ENCODE data around the gene SIPA1. TPM values are rescaled to one million over a fixed set of nuclear protein-coding genes. Genes with fewer than 3 reads are reported as not detected.

Gene SIPA1
- total RNA-seq, 1 experiment from 2014 or later = 105 TPM

DNA sequence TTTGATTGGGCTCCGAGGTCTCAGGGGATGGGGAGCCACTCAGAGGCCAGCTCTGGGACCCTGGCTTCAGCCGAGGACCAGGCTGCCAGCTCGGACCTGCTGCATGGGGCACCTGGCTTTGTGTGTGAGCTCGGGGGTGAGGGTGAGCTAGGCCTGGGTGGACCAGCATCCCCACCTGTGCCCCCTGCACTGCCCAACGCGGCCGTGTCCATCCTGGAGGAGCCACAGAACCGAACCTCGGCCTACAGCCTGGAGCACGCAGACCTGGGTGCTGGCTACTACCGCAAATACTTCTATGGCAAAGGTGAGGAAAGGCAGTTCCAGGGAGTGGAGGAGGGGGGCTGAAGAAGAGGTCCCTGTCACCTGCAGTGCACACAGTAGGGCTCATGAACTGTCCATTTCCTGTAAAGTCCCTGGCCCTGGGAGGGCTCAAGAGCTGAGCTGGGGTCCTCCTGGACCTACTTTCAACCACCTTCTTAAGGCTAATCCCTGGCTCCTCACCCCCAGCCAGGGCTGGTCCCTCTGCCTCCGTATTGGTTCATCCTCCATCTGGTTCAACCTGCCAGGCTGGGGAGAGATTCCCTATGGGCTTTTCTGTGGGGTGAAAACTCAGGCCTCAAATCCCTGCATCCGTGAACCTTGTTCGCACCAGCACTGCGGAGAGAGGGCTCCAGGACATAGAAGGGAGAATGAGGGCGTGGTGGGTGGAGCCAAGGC is 3.6 kb downstream of the SIPA1 start:
- H3K9me3 ChIP-seq (ENCODE audit: control insufficient read depth in 1 of 2, insufficient read depth in 1 of 2, low read depth in 1 of 2, low read length in 2 of 2) = no peaks in the 10 kb centered on the region
- no peak overlapping the region for H3K4me3 ChIP-seq (replicated peaks in 1 of 2; ENCODE audit: low read depth in 1 of 2, low read length in 2 of 2)
- ChIA-PET CTCF (no interaction called here), POLR2A (no interaction called here), RAD21 (ENCODE audit: low non-redundant PET in 1 of 2, low total read pairs in 2 of 2, uncharacterized antibody in 2 of 2, unreplicated experiment in 2 of 2) (no interaction called here)
- no peak overlapping the region for H3K9ac ChIP-seq (ENCODE audit: low read length)
- no peak overlapping the region; the same call in 1 of the 2 replicates for H3K27ac ChIP-seq (ENCODE audit: low read depth, low read length)
- no peaks in the 10 kb centered on the region for H3K27me3 ChIP-seq (ENCODE audit: insufficient read depth, low read length)
- ATAC-seq = no peak
- DNase-seq (ENCODE audit: low read depth, low spot score) = no peak
- peaks cover 13% of the 10 kb centered on the region; the same call in 1 of the 2 replicates for H3K79me2 ChIP-seq (ENCODE audit: insufficient read depth, low read length)
- peaks cover 37 to 70% of the 10 kb centered on the region in 2 experiments for H3K4me1 ChIP-seq (ENCODE audit: control insufficient read depth in 1 of 2, insufficient read depth in 2 of 2, low read length in 2 of 2)
- intact Hi-C loops (cut with micrococcal nuclease) = no loop called here
- no peaks in the 10 kb centered on the region for H4K20me1 ChIP-seq (ENCODE audit: insufficient read depth)
- no peaks in the 10 kb centered on the region for H3K9me2 ChIP-seq (ENCODE audit: insufficient read depth)
- H3K4me2 ChIP-seq (ENCODE audit: low read length) = no peak overlapping the region
- no TSS peak for BruUV-seq (replicated peaks)
- H3K36me3 ChIP-seq (ENCODE audit: control insufficient read depth in 1 of 2, insufficient read depth in 2 of 2, low read length in 2 of 2) = peaks cover 0 to 14% of the 10 kb centered on the region in 2 experiments; a peak in 1 of 4 replicates
- TF ChIP-seq ZFX (IDR thresholded peaks at IDR 0.05) (no peak), ZBTB33 (IDR thresholded peaks at IDR 0.05; ENCODE audit: extremely low read depth, insufficient replicate concordance, low read length) (no peak)
- no peak overlapping the region for H2AFZ ChIP-seq (ENCODE audit: low read depth, low read length, poor library complexity, severe bottlenecking)

- CTCF ChIA-PET = no interaction called here
- RAD21 ChIA-PET (ENCODE audit: low non-redundant PET in 1 of 2, low total read pairs in 2 of 2, uncharacterized antibody in 2 of 2, unreplicated experiment in 2 of 2) = no interaction called here
- POLR2A ChIA-PET = no interaction called here
- intact Hi-C loops (cut with micrococcal nuclease) = no loop called here
- no peaks in the 10 kb centered on the region for H3K9me3 ChIP-seq (ENCODE audit: control insufficient read depth in 1 of 2, insufficient read depth in 1 of 2, low read depth in 1 of 2, low read length in 2 of 2)
- BruUV-seq (replicated peaks) = no TSS peak
- peaks cover 36 to 69% of the 10 kb centered on the region in 2 experiments for H3K4me1 ChIP-seq (ENCODE audit: control insufficient read depth in 1 of 2, insufficient read depth in 2 of 2, low read length in 2 of 2)
- no peak overlapping the region for H3K4me3 ChIP-seq (replicated peaks in 1 of 2; ENCODE audit: low read depth in 1 of 2, low read length in 2 of 2)
- no peak overlapping the region for H2AFZ ChIP-seq (ENCODE audit: low read depth, low read length, poor library complexity, severe bottlenecking)
- H3K36me3 ChIP-seq (ENCODE audit: control insufficient read depth in 1 of 2, insufficient read depth in 2 of 2, low read length in 2 of 2) = peaks cover 0 to 7% of the 10 kb centered on the region in 2 experiments; a peak in 1 of 4 replicates
- no peak overlapping the region for H3K9ac ChIP-seq (ENCODE audit: low read length)
- H3K27ac ChIP-seq (ENCODE audit: low read depth, low read length) = no peak overlapping the region
- ATAC-seq (no peak), DNase-seq (ENCODE audit: low read depth, low spot score) (no peak)
- H4K20me1 ChIP-seq (ENCODE audit: insufficient read depth) = no peaks in the 10 kb centered on the region
- H3K79me2 ChIP-seq (ENCODE audit: insufficient read depth, low read length) = peaks cover 13% of the 10 kb centered on the region; the same call in 1 of the 2 replicates
- no peaks in the 10 kb centered on the region for H3K9me2 ChIP-seq (ENCODE audit: insufficient read depth)
- no peak for TF ChIP-seq CBX3 (IDR thresholded peaks at IDR 0.05; ENCODE audit: low read depth)
- H3K4me2 ChIP-seq (ENCODE audit: low read length) = no peak overlapping the region
- no peaks in the 10 kb centered on the region for H3K27me3 ChIP-seq (ENCODE audit: insufficient read depth, low read length)
These were observed 4.2 kb downstream of the SIPA1 start for GRCh38 chr11:65642014-65642671.

All from HCT116 (cell line).